ENCODE measurements around the gene SLC6A18.
"Not testable (repeated sequence)": the region's sequence is repeated elsewhere in the genome, so short reads cannot be mapped to it uniquely, and the experiment has no call there.

DNA sequence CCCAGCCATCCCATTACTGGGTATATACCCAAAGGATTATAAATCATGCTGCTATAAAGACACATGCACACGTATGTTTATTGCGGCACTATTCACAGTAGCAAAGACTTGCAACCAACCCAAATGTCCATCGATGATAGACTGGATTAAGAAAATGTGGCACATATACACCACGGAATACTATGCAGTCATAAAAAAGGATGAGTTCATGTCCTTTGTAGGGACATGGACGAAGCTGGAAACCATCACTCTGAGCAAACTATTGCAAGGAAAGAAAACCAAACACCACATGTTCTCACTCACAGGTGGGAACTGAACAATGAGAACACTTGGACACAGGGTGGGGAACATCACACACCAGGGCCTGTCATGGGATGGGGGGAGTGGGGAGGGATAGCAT is 42.3 kb downstream of the SLC6A18 start:
- TF ChIP-seq, protein P1, sequence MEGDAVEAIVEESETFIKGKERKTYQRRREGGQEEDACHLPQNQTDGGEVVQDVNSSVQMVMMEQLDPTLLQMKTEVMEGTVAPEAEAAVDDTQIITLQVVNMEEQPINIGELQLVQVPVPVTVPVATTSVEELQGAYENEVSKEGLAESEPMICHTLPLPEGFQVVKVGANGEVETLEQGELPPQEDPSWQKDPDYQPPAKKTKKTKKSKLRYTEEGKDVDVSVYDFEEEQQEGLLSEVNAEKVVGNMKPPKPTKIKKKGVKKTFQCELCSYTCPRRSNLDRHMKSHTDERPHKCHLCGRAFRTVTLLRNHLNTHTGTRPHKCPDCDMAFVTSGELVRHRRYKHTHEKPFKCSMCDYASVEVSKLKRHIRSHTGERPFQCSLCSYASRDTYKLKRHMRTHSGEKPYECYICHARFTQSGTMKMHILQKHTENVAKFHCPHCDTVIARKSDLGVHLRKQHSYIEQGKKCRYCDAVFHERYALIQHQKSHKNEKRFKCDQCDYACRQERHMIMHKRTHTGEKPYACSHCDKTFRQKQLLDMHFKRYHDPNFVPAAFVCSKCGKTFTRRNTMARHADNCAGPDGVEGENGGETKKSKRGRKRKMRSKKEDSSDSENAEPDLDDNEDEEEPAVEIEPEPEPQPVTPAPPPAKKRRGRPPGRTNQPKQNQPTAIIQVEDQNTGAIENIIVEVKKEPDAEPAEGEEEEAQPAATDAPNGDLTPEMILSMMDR (IDR thresholded peaks at IDR 0.05), result not testable (repeated sequence)
- TF ChIP-seq POLR2A (IDR thresholded peaks at IDR 0.05), result not testable (repeated sequence)

Measured in prostate gland (tissue), 2 donors.